IMR-90 (cell line): Measurements from ENCODE around the gene VIPR2. TPM values are rescaled to one million over a fixed set of nuclear protein-coding genes. Genes with fewer than 3 reads are reported as not detected.
"Not testable (repeated sequence)": the region's sequence is repeated elsewhere in the genome, so short reads cannot be mapped to it uniquely, and the experiment has no call there.

Source experiments
- ATAC-seq: fragments of 200-7000 bp; cut with Tn5 transposase; 2 replicates; pipeline ENCODE4 v1.9.1; 2020; ENCODE audit warnings: low read depth, mild to moderate bottlenecking, moderate library complexity
- BruUV-seq: library from RNA; stranded (reverse); fragments of 400-500 nt; replicated peaks from 2 replicates; lab custom pipeline; 2021; lab: Mats Ljungman, UMichigan
- CTCF ChIA-PET: fragments of 300-600 bp; formaldehyde crosslinking; extraction: SDS; loops from one replicate; lab custom pipeline; 2021; ENCODE audit warnings: antibody characterized with exemption; lab: Yijun Ruan, JAX
- POLR2A ChIA-PET: fragments of 300-600 bp; sonication (Branson Sonifier 250); formaldehyde crosslinking; loops from one replicate; lab custom pipeline; 2022; ENCODE audit warnings: antibody characterized with exemption; ENCODE audit not compliant: unreplicated experiment; lab: Charles Lee
- DNase-seq: peaks from one replicate; pipeline ENCODE4 v3.0.0; 2013
- H2AFZ ChIP-seq: replicated peaks from 2 replicates; pipeline ENCODE3; 2013; ENCODE audit warnings: low read length, mild to moderate bottlenecking; ENCODE audit not compliant: poor library complexity
- H2AK5ac ChIP-seq: 2 replicates; pipeline ENCODE4 v1.6.1; 2013; ENCODE audit warnings: low read depth, low read length, inconsistent platforms
- H2AK9ac ChIP-seq: replicated peaks from 2 replicates; pipeline ENCODE3; 2013; ENCODE audit warnings: mild to moderate bottlenecking, low read depth, low read length, moderate library complexity; ENCODE audit not compliant: poor library complexity
- H2BK120ac ChIP-seq: 2 replicates; pipeline ENCODE4 v1.6.1; 2013; ENCODE audit warnings: low read depth, low read length, inconsistent platforms
- H2BK15ac ChIP-seq: 3 replicates; pipeline ENCODE4 v1.6.1; 2013; ENCODE audit warnings: low read depth, low read length, inconsistent platforms
- H2BK20ac ChIP-seq: 2 replicates; pipeline ENCODE4 v1.6.1; 2013; ENCODE audit warnings: low read depth, mild to moderate bottlenecking, inconsistent platforms, low read length, moderate library complexity
- H2BK5ac ChIP-seq: 2 replicates; pipeline ENCODE4 v1.6.1; 2013; ENCODE audit warnings: mild to moderate bottlenecking, low read depth, low read length, inconsistent platforms; ENCODE audit not compliant: poor library complexity, severe bottlenecking
- H3K14ac ChIP-seq: replicated peaks from 2 replicates; pipeline ENCODE4 v1.6.1; 2013; ENCODE audit warnings: low read depth, low read length, inconsistent platforms
- H3K18ac ChIP-seq: 2 replicates; pipeline ENCODE4 v1.6.1; 2013; ENCODE audit warnings: low read depth, low read length, control low read depth
- H3K23ac ChIP-seq: 2 replicates; pipeline ENCODE4 v1.6.1; 2013; ENCODE audit warnings: low read depth, low read length, inconsistent platforms
- H3K27ac ChIP-seq: 2 replicates; pipeline ENCODE4 v1.5.1; 2013; ENCODE audit warnings: mild to moderate bottlenecking, control low read depth, low read length; ENCODE audit not compliant: insufficient read depth
- H3K27me3 ChIP-seq: 2 replicates; pipeline ENCODE4 v1.6.1; 2013; ENCODE audit warnings: low read length; ENCODE audit not compliant: control insufficient read depth, insufficient read depth
- H3K36me3 ChIP-seq: 2 replicates; pipeline ENCODE4 v1.6.1; 2013; ENCODE audit warnings: low read length, mixed read lengths; ENCODE audit not compliant: control insufficient read depth, insufficient read depth
- H3K4ac ChIP-seq: 2 replicates; pipeline ENCODE4 v1.6.1; 2013; ENCODE audit warnings: low read depth, low read length, inconsistent platforms
- H3K4me1 ChIP-seq: 2 replicates; pipeline ENCODE4 v1.6.1; 2013; ENCODE audit warnings: low read length, mixed read lengths; ENCODE audit not compliant: control insufficient read depth, insufficient read depth
- H3K4me2 ChIP-seq: 2 replicates; pipeline ENCODE4 v1.6.1; 2013; ENCODE audit warnings: low read depth, mild to moderate bottlenecking, control low read depth, low read length, moderate library complexity
- H3K4me3 ChIP-seq: 2 replicates; pipeline ENCODE4 v1.5.1; 2013; ENCODE audit warnings: low read depth, mild to moderate bottlenecking, control low read depth, low read length, moderate library complexity; ENCODE audit not compliant: insufficient read depth
- H3K56ac ChIP-seq: 2 replicates; pipeline ENCODE4 v1.6.1; 2013; ENCODE audit warnings: low read length, inconsistent platforms; ENCODE audit not compliant: insufficient read depth; ENCODE audit errors: extremely low read depth
- H3K79me1 ChIP-seq, 2 experiments: 2 replicates each; pipeline ENCODE4 v1.6.1; 2013; ENCODE audit warnings: low read length in 2 of 2, inconsistent platforms in 1 of 2, low read depth in 1 of 2
- H3K9ac ChIP-seq: 2 replicates; pipeline ENCODE4 v1.6.1; 2013; ENCODE audit warnings: low read depth, low read length, control low read depth
- H3K9me1 ChIP-seq: 2 replicates; pipeline ENCODE4 v1.6.1; 2013; ENCODE audit warnings: low read length, inconsistent platforms; ENCODE audit not compliant: insufficient read depth
- H3K9me3 ChIP-seq: 2 replicates; pipeline ENCODE4 v1.6.1; 2013; ENCODE audit warnings: low read length; ENCODE audit not compliant: control insufficient read depth, insufficient read depth
- H4K20me1 ChIP-seq: 2 replicates; pipeline ENCODE4 v1.6.1; 2013; ENCODE audit warnings: low read length, inconsistent platforms; ENCODE audit not compliant: insufficient read depth
- H4K5ac ChIP-seq: 2 replicates; pipeline ENCODE4 v1.6.1; 2013; ENCODE audit warnings: mild to moderate bottlenecking, low read depth, low read length, control low read depth
- H4K8ac ChIP-seq, 2 experiments: 2 replicates each; pipeline ENCODE4 v1.6.1; 2013; ENCODE audit warnings: low read depth in 2 of 2, low read length in 2 of 2, control low read depth in 1 of 2, inconsistent platforms in 1 of 2
- H4K91ac ChIP-seq: 2 replicates; pipeline ENCODE4 v1.6.1; 2013; ENCODE audit warnings: low read depth, low read length, inconsistent platforms; ENCODE audit not compliant: insufficient read depth
- WGBS, 2 experiments: methylation state at CpG; one replicate each; pipeline versions ENCODE4 v1.1.5 to v1.1.7; 2013; ENCODE audit warnings: missing lambda C conversion rate in 2 of 2; ENCODE audit not compliant: insufficient read length in 1 of 2; ENCODE audit errors: extremely low coverage in 2 of 2; 5-methylcytosine and 5-hydroxymethylcytosine counted together
- dilution Hi-C: fragments of 300-500 bp; cut with HindIII; formaldehyde crosslinking; loops from one replicate; pipeline ENCODE4 v1.14.3; 2018; ENCODE audit warnings: low sequenced_read_pairs; ENCODE audit not compliant: unreplicated experiment
- in situ Hi-C: fragments of 300-500 bp; cut with MboI; formaldehyde crosslinking; loops from 3 replicates; pipeline ENCODE4 v1.14.3; 2019; ENCODE audit warnings: low sequenced_read_pairs, inconsistent platforms, mixed read lengths
- intact Hi-C: fragments of 100-400 bp; cut with micrococcal nuclease; formaldehyde crosslinking; loops from 2 replicates; pipeline ENCODE4 v1.10.0; 2022
- polyA plus RNA-seq, 3 experiments: library from polyadenylated mRNA; depleted of rRNA; stranded (reverse); fragments of >200 nt; gene quantifications; 2 replicates each; pipeline ENCODE4 v1.2.3, GENCODE V29; 2012; ENCODE audit warnings: low replicate concordance in 1 of 3
- total RNA-seq: library from RNA; depleted of rRNA; stranded (reverse); fragments of >200 nt; gene quantifications from 2 replicates; pipeline ENCODE4 v1.2.3, GENCODE V29; 2012

The VIPR2 gene
- total and polyA plus RNA-seq, 2 of the 4 experiments (the other 2 are of a cell fraction): not detected

GRCh38 chr7:159132670-159133443 lies 11.8 kb downstream of the VIPR2 start:
- H3K4me2 ChIP-seq, H3K56ac ChIP-seq, H2BK15ac ChIP-seq, H3K4ac ChIP-seq, BruUV-seq, H3K9ac ChIP-seq, H3K18ac ChIP-seq, H3K4me3 ChIP-seq, ATAC-seq, H2BK5ac ChIP-seq, H2AFZ ChIP-seq, dilution Hi-C loops, H3K79me1 ChIP-seq, H2BK20ac ChIP-seq, CTCF ChIA-PET, H2AK9ac ChIP-seq, H3K9me1 ChIP-seq, H3K4me1 ChIP-seq, H4K20me1 ChIP-seq, H2AK5ac ChIP-seq, POLR2A ChIA-PET, in situ Hi-C loops, H4K91ac ChIP-seq, H3K36me3 ChIP-seq, H3K27ac ChIP-seq, H4K8ac ChIP-seq, H3K27me3 ChIP-seq, DNase-seq, H3K23ac ChIP-seq, H2BK120ac ChIP-seq, H4K5ac ChIP-seq, H3K14ac ChIP-seq: not testable (repeated sequence)
- peaks cover 13% of the 10 kb centered on the region for H3K9me3 ChIP-seq
- 40% methylated on average over 1 of the region's 14 CpGs; no CpG with 5 or more reads in 1 of the 2 experiments for WGBS, 2 experiments
- intact Hi-C loops: loop anchor here (2.0 kb wide), 1 partner anchor 30 kb away; no protein-coding TSS in a partner anchor
